NCI-H1436 treated with DMSO at 0.1 percent for 48 hours (cell line): Measurements from ENCODE around the gene CCDC81.
A peak's percentile ranks its signal among the peaks of the same experiment; 100 is the strongest.

Source experiments
- DNase-seq: peaks from one replicate; lab custom pipeline; 2025; lab: John Stamatoyannopoulos, UW

Gene CCDC81

GRCh38 chr11:86440843-86441242 is 66.2 kb downstream of the CCDC81 start:
- DNase-seq: no peak

GRCh38 chr11:86442420-86442819 is 67.7 kb downstream of the CCDC81 start:
- DNase-seq: no peak

GRCh38 chr11:86442827-86443226 is 68.1 kb downstream of the CCDC81 start:
- DNase-seq: no peak

GRCh38 chr11:86443415-86443814 is 68.7 kb downstream of the CCDC81 start:
- no peak for DNase-seq

- DNase-seq: no peak
Observed at GRCh38 chr11:86444981-86445380, 70.3 kb downstream of the CCDC81 start.

- no peak for DNase-seq
Observed at GRCh38 chr11:86446163-86446923, 71.7 kb downstream of the CCDC81 start.

- no peak for DNase-seq
Observed at GRCh38 chr11:86446924-86447285, 72.2 kb downstream of the CCDC81 start.

GRCh38 chr11:86447763-86448480 is 73.2 kb downstream of the CCDC81 start:
- DNase-seq: no peak

- no peak for DNase-seq
Observed at GRCh38 chr11:86449993-86450629, 75.4 kb downstream of the CCDC81 start.

- DNase-seq: no peak
Observed at GRCh38 chr11:86453290-86454030, 78.8 kb downstream of the CCDC81 start.

- peak; percentile 7 for DNase-seq
Observed at GRCh38 chr11:86456075-86456939, 81.6 kb downstream of the CCDC81 start.

- no peak for DNase-seq
Observed at GRCh38 chr11:86458294-86459001, 83.8 kb downstream of the CCDC81 start.

GRCh38 chr11:86459002-86459385 is 84.3 kb downstream of the CCDC81 start:
- no peak for DNase-seq

- no peak for DNase-seq
Observed at GRCh38 chr11:86459682-86460460, 85.2 kb downstream of the CCDC81 start.

- DNase-seq: no peak
Observed at GRCh38 chr11:86460461-86461385, 86.0 kb downstream of the CCDC81 start.

GRCh38 chr11:86461892-86462291 is 87.2 kb downstream of the CCDC81 start:
- no peak for DNase-seq

- no peak for DNase-seq
Observed at GRCh38 chr11:86463120-86463519, 88.4 kb downstream of the CCDC81 start.

- DNase-seq: no peak
Observed at GRCh38 chr11:86463955-86464354, 89.3 kb downstream of the CCDC81 start.
